Measurements from ENCODE around the gene TGFBR3L. TPM values are rescaled to one million over a fixed set of nuclear protein-coding genes. Genes with fewer than 3 reads are reported as not detected.
A peak's percentile ranks its signal among the peaks of the same experiment; 100 is the strongest.

Gene TGFBR3L
- total and polyA plus RNA-seq, 2 of the 4 experiments (the other 2 are of a cell fraction): 0.94 TPM; not detected in 1

GRCh38 chr19:7868326-7868670, 46.3 kb upstream of the TGFBR3L start:
- intact Hi-C loops (cut with micrococcal nuclease) (no loop called here), dilution Hi-C loops (cut with HindIII; ENCODE audit: low sequenced_read_pairs, unreplicated experiment) (no loop called here), in situ Hi-C loops (cut with MboI; ENCODE audit: low sequenced_read_pairs) (no loop called here)
- Histone ChIP-seq H2AK9ac (replicated peaks; ENCODE audit: low read depth, low read length, poor library complexity) (no peak overlapping the region), H3K4me3 (ENCODE audit: insufficient read depth, low read depth, low read length) (peak overlapping the region; percentile 43; the same call in 1 of the 2 replicates), H3K9me3 (ENCODE audit: control insufficient read depth, insufficient read depth, low read length) (no peaks in the 10 kb centered on the region), H2AK5ac (ENCODE audit: low read depth, low read length) (no peak overlapping the region), H3K4me2 (ENCODE audit: low read depth, low read length) (peak overlapping the region; percentile 91), H2BK5ac (ENCODE audit: low read depth, low read length, poor library complexity, severe bottlenecking) (no peak overlapping the region), H2AFZ (replicated peaks; ENCODE audit: low read length, poor library complexity) (peak overlapping the region; percentile 88), H3K27ac (ENCODE audit: insufficient read depth, low read length) (no peak overlapping the region), H3K79me1 (ENCODE audit: low read depth in 1 of 2, low read length in 2 of 2) (no peaks in the 10 kb centered on the region), H3K9me1 (ENCODE audit: insufficient read depth, low read length) (no peaks in the 10 kb centered on the region), H4K8ac (ENCODE audit: low read depth in 2 of 2, low read length in 2 of 2) (no peak overlapping the region), H3K36me3 (ENCODE audit: control insufficient read depth, insufficient read depth, low read length) (no peaks in the 10 kb centered on the region), H2BK15ac (ENCODE audit: low read depth, low read length) (no peak overlapping the region), H3K18ac (ENCODE audit: low read depth, low read length) (no peak overlapping the region), H3K4me1 (ENCODE audit: control insufficient read depth, insufficient read depth, low read length) (peaks cover 12% of the 10 kb centered on the region), H3K14ac (replicated peaks; ENCODE audit: low read depth, low read length) (no peak overlapping the region), H3K23ac (ENCODE audit: low read depth, low read length) (no peak overlapping the region), H3K9ac (ENCODE audit: low read depth, low read length) (no peak overlapping the region), H4K5ac (ENCODE audit: low read depth, low read length) (no peak overlapping the region), H2BK20ac (ENCODE audit: low read depth, low read length) (no peak overlapping the region), H4K91ac (ENCODE audit: insufficient read depth, low read depth, low read length) (no peak overlapping the region), H3K56ac (ENCODE audit: extremely low read depth, insufficient read depth, low read length) (no peak overlapping the region), H3K4ac (ENCODE audit: low read depth, low read length) (no peak overlapping the region), H3K27me3 (ENCODE audit: control insufficient read depth, insufficient read depth, low read length) (peaks cover 13% of the 10 kb centered on the region), H4K20me1 (ENCODE audit: insufficient read depth, low read length) (peaks cover 10% of the 10 kb centered on the region), H2BK120ac (ENCODE audit: low read depth, low read length) (no peak overlapping the region)
- POLR2A ChIA-PET (ENCODE audit: unreplicated experiment): no interaction called here
- DNase-seq (no peak), ATAC-seq (ENCODE audit: low read depth) (no peak)
- CTCF ChIA-PET: interaction anchor here (0.6 to 1.9 kb wide), 5 partner anchors 15 to 61 kb away, joined by 4 to 6 read pairs (median 4); partner anchors contain the start of gene MAP2K7
- no TSS peak for BruUV-seq (replicated peaks)
- TF ChIP-seq SMC3 (IDR thresholded peaks at IDR 0.05; ENCODE audit: low read depth, low read length): no peak
- TF ChIP-seq MXI1 (IDR thresholded peaks at IDR 0.05; ENCODE audit: borderline replicate concordance, low read depth, low read length): no peak
- no CpG with 5 or more reads among the region's 21 CpGs for WGBS, 2 experiments (ENCODE audit: extremely low coverage in 2 of 2, insufficient read length in 1 of 2)

All from IMR-90 (cell line).